ENCODE measurements around the gene KLRC2. TPM values are rescaled to one million over a fixed set of nuclear protein-coding genes. Genes with fewer than 3 reads are reported as not detected.
"Not testable (repeated sequence)": the region's sequence is repeated elsewhere in the genome, so short reads cannot be mapped to it uniquely, and the experiment has no call there.

The KLRC2 gene
- total RNA-seq, 1 experiment from 2014 or later: not detected

GRCh38 chr12:10405294-10405693 lies 30.5 kb downstream of the KLRC2 start:
- no peak for DNase-seq (ENCODE audit: low read depth)

- no peak for DNase-seq (ENCODE audit: low read depth)
These were observed 31.0 kb downstream of the KLRC2 start for GRCh38 chr12:10404798-10405197.

- no peak for DNase-seq (ENCODE audit: low read depth)
These were observed 35.0 kb downstream of the KLRC2 start for GRCh38 chr12:10400829-10401228.

DNA sequence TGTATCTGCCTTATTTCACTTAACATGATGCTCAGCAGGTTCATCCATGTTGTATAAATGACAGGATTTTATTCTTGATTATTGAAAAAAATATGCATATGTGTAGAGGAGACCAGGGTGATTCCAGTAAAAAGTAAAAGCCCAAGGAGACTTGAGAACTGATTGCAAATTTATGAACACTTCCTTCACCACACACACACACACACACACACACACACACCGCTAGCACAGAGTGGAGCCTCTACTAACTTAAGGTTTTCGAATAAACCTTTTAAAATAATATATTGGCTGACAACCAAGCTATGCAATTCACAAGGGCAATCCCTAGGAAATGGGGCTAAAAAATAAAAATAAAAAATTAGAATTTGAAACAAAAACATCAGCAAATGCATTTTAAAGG lies 37.6 kb downstream of the KLRC2 start:
- no peak for DNase-seq (ENCODE audit: low read depth)

- no peak for DNase-seq (ENCODE audit: low read depth)
These were observed 38.5 kb downstream of the KLRC2 start for GRCh38 chr12:10397296-10397695.

- DNase-seq (ENCODE audit: low read depth): not testable (repeated sequence)
These were observed 39.6 kb downstream of the KLRC2 start for GRCh38 chr12:10396176-10396575.

- DNase-seq (ENCODE audit: low read depth): peak; percentile 95
These were observed 40.3 kb downstream of the KLRC2 start for GRCh38 chr12:10395390-10395998.

DNA sequence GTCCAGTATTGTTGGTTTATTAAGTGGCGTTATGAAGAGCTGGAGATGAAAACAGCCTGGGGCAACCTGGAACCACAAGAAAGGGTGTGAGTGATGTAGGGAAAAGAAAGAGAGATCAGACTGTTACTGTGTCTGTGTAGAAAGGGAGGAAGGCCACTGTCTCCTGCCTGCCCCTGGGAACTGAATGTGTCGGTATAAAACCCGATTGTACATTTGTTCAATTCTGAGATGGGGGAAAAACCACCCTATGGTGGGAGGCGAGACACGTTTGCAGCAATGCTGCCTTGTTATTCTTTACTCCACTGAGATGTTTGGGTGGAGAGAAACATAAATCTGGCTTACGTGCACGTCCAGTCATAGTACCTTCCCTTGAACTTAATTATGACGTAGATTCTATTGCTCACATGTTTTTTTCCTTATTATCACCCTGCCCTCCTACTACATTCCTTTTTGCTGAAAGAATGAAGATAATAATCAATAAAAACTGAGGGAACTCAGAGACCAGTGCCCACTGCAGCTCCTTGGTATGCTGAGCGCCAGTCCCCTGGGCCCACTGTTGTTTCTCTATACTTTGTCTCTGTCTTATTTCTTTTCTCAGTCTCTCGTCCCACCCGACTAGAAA lies 41.2 kb downstream of the KLRC2 start:
- peak; percentile 59 for DNase-seq (ENCODE audit: low read depth)

GRCh38 chr12:10393291-10393690 lies 42.5 kb downstream of the KLRC2 start:
- DNase-seq (ENCODE audit: low read depth): no peak

- DNase-seq (ENCODE audit: low read depth): peak; percentile 93
These were observed 43.3 kb downstream of the KLRC2 start for GRCh38 chr12:10392394-10392930.

DNA sequence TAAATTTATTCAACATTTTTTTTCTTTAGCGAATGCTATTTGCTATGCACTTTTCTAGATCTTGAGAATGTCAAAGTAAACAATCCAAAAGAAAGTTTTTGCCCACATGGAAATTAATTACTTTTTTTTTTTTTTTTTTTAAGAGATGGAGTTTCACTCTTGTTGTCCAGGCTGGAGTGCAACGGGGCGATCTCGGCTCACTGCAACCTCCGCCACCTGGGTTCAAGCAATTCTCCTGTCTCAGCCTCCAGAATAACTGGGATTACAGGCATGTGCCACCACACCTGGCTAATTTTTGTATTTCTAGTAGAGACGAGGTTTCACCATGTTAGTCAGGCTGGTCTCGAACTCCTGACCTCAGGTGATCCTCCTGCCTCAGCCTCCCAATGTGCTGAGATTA lies 44.8 kb downstream of the KLRC2 start:
- DNase-seq (ENCODE audit: low read depth): not testable (repeated sequence)

DNA sequence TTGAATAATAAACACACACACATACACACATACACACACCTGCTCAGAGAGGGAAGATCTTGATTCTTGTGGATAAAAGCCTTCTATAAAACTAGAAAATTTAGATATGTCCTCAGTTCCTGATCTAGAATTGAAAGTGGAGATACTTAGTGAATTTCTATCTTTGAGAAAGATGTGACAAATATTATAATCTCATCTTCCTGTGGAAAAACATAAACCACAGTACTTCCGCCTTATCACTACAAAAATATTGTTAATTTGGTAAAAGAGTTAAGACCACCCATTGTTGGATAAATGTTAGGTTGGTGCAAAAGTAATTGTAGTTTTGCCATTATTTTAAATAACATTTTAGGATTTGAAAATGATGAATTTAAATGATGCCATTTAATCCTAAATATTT lies 45.9 kb downstream of the KLRC2 start, which contains the start of gene KLRK1:
Gene KLRK1, minus strand, starts transcription at position 138 of the 400 bp plus-strand sequence. CDS start 1,231 bp downstream, outside the sequence.
- no peak for DNase-seq (ENCODE audit: low read depth)

DNA sequence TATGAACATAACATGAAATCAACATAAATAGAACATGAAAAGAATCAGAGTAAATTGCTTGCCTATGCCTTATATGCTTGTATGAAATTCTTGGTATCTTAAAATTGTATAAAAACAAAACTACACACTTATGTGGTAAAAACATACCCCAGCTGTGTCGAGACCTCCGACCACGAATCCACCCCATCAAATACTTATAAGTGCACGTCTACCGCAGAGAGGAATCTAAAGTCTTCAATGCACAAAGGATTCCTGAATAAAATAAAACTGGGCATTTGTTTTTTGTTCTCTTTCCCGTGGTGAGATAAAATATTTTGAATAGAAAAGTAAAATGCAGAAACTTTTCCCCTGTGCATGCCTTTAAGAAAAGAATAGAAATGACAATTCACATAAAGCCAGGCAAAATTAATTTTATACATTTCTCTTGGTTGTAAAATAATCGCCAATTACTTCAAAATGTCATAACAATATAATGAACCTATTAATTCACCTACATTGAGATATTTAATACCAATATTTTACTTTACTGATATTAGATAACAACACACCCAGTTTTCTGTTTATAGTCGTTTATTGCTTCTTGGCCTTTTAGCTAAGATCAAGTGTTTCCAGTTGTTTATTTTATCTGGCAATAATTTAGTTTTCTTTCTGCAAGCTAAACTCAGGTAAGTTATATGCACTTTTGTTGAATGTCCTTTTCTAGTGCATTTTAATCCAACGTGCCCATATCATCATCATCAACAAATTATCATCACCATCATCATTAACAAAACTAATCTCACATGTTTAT lies 47.0 kb downstream of the KLRC2 start:
- DNase-seq (ENCODE audit: low read depth): no peak

- not testable (repeated sequence) for DNase-seq (ENCODE audit: low read depth)
These were observed 48.3 kb downstream of the KLRC2 start for GRCh38 chr12:10387498-10387897.

DNA sequence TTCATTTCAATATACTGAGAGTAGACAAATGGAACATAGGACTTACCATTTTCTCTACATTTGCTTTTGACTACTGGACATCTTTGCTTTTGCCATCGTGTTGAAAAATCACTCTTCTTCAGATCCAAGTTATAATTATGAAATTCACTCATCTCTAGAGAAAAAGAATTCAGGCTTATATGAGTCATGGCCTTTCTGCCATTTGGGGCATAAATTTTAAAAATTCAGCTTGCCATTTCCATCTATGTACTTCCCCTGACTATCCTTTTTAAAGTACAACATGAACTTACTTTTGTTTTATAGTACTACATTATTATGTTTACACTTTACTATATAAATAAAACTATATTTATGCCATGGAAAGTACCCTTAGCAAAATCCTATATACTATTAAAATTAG lies 49.0 kb downstream of the KLRC2 start:
- no peak for DNase-seq (ENCODE audit: low read depth)

GRCh38 chr12:10385166-10385613 lies 50.6 kb downstream of the KLRC2 start:
- DNase-seq (ENCODE audit: low read depth): peak; percentile 81

GRCh38 chr12:10384191-10384590 lies 51.6 kb downstream of the KLRC2 start:
- DNase-seq (ENCODE audit: low read depth): no peak

GRCh38 chr12:10381928-10382628 lies 53.7 kb downstream of the KLRC2 start:
- DNase-seq (ENCODE audit: low read depth): peak; percentile 23
